Measurements from ENCODE around the gene NAT14. TPM values are rescaled to one million over a fixed set of nuclear protein-coding genes. Genes with fewer than 3 reads are reported as not detected.

Gene NAT14
- total RNA-seq, 2 experiments from 2014 or later = 28.3 to 29.1 TPM

DNA sequence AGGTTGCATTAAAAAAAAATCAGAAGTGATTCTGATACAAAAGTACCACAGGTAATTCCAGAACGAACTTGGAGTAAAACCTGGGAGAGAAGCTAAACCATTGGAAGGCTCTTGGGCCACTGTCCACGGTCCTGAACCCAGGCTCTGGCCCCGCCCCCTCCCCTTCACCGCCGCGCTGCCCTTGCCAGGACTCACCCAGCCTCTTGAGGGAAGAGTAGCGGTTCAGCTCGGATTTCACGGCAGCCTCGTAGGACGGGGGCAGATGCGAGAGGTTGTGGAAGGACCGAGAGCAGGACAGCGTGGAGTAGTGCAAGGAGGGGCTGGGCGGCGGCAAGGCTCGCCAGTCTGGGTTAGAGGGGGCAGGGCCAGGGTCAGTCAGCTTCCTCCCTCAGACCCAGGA is 47.6 kb upstream of the NAT14 start:
- no peak overlapping the region for H3K4me3 ChIP-seq (ENCODE audit: low read depth, low read length, poor library complexity, severe bottlenecking)
- ChIA-PET CTCF (ENCODE audit: unreplicated experiment) (no interaction called here), POLR2A (no interaction called here)
- no peaks in the 10 kb centered on the region for H3K9me3 ChIP-seq (ENCODE audit: low read length)
- no peaks in the 10 kb centered on the region for H3K4me1 ChIP-seq (ENCODE audit: insufficient read depth, low read length, poor library complexity, severe bottlenecking)
- H4K20me1 ChIP-seq (ENCODE audit: insufficient read depth, low read length) = no peaks in the 10 kb centered on the region
- no TSS peak for BruUV-seq (replicated peaks)
- H2AFZ ChIP-seq (ENCODE audit: low read length) = no peak overlapping the region
- TF ChIP-seq EZH2phosphoT487 (IDR thresholded peaks at IDR 0.05; ENCODE audit: borderline replicate concordance, low read depth, low read length) (no peak), CTCF (conservative IDR thresholded peaks at IDR 0.05; ENCODE audit: low read length) (no peak)
- no peaks in the 10 kb centered on the region for H3K9me2 ChIP-seq (ENCODE audit: insufficient read depth, low read length)
- intact Hi-C loops (cut with micrococcal nuclease; ENCODE audit: unreplicated experiment) = no loop called here
- no peak overlapping the region for H3K27ac ChIP-seq (ENCODE audit: low read depth, low read length, poor library complexity, severe bottlenecking)
- no peak for DNase-seq (ENCODE audit: low spot score)
- H3K79me2 ChIP-seq (ENCODE audit: insufficient read depth, low read depth, low read length) = no peaks in the 10 kb centered on the region
- H3K36me3 ChIP-seq (ENCODE audit: insufficient read depth, low read length) = no peaks in the 10 kb centered on the region
- no peak overlapping the region for H3K4me2 ChIP-seq (ENCODE audit: low read length)

GRCh38 chr19:55439052-55439451 is 45.9 kb upstream of the NAT14 start:
- H2AFZ ChIP-seq (ENCODE audit: low read length) = no peak overlapping the region
- no TSS peak for BruUV-seq (replicated peaks)
- no peaks in the 10 kb centered on the region for H3K9me3 ChIP-seq (ENCODE audit: low read length)
- H3K4me3 ChIP-seq (ENCODE audit: low read depth, low read length, poor library complexity, severe bottlenecking) = no peak overlapping the region
- no peak for TF ChIP-seq CTCF (conservative IDR thresholded peaks at IDR 0.05; ENCODE audit: low read length)
- TF ChIP-seq EZH2phosphoT487 (IDR thresholded peaks at IDR 0.05; ENCODE audit: borderline replicate concordance, low read depth, low read length) = no peak
- no peaks in the 10 kb centered on the region for H3K79me2 ChIP-seq (ENCODE audit: insufficient read depth, low read depth, low read length)
- no peak overlapping the region for H3K27ac ChIP-seq (ENCODE audit: low read depth, low read length, poor library complexity, severe bottlenecking)
- no peaks in the 10 kb centered on the region for H3K36me3 ChIP-seq (ENCODE audit: insufficient read depth, low read length)
- H4K20me1 ChIP-seq (ENCODE audit: insufficient read depth, low read length) = no peaks in the 10 kb centered on the region
- intact Hi-C loops (cut with micrococcal nuclease; ENCODE audit: unreplicated experiment) = no loop called here
- CTCF ChIA-PET (ENCODE audit: unreplicated experiment) = no interaction called here
- no peak overlapping the region for H3K4me2 ChIP-seq (ENCODE audit: low read length)
- no peaks in the 10 kb centered on the region for H3K4me1 ChIP-seq (ENCODE audit: insufficient read depth, low read length, poor library complexity, severe bottlenecking)
- H3K9me2 ChIP-seq (ENCODE audit: insufficient read depth, low read length) = no peaks in the 10 kb centered on the region
- no peak for DNase-seq (ENCODE audit: low spot score)
- POLR2A ChIA-PET = no interaction called here

GRCh38 chr19:55440411-55441105 is 44.4 kb upstream of the NAT14 start:
- no peaks in the 10 kb centered on the region for H3K4me1 ChIP-seq (ENCODE audit: insufficient read depth, low read length, poor library complexity, severe bottlenecking)
- no peak overlapping the region for H2AFZ ChIP-seq (ENCODE audit: low read length)
- no peak overlapping the region for H3K4me2 ChIP-seq (ENCODE audit: low read length)
- DNase-seq (ENCODE audit: low spot score) = no peak
- H3K9me3 ChIP-seq (ENCODE audit: low read length) = no peaks in the 10 kb centered on the region
- H3K4me3 ChIP-seq (ENCODE audit: low read depth, low read length, poor library complexity, severe bottlenecking) = no peak overlapping the region
- ChIA-PET POLR2A (no interaction called here), CTCF (ENCODE audit: unreplicated experiment) (no interaction called here)
- no TSS peak for BruUV-seq (replicated peaks)
- no peaks in the 10 kb centered on the region for H3K9me2 ChIP-seq (ENCODE audit: insufficient read depth, low read length)
- no peaks in the 10 kb centered on the region for H3K79me2 ChIP-seq (ENCODE audit: insufficient read depth, low read depth, low read length)
- H3K36me3 ChIP-seq (ENCODE audit: insufficient read depth, low read length) = no peaks in the 10 kb centered on the region
- no peak overlapping the region for H3K27ac ChIP-seq (ENCODE audit: low read depth, low read length, poor library complexity, severe bottlenecking)
- intact Hi-C loops (cut with micrococcal nuclease; ENCODE audit: unreplicated experiment) = no loop called here
- no peak for TF ChIP-seq EZH2phosphoT487 (IDR thresholded peaks at IDR 0.05; ENCODE audit: borderline replicate concordance, low read depth, low read length)
- TF ChIP-seq CTCF (conservative IDR thresholded peaks at IDR 0.05; ENCODE audit: low read length) = no peak
- H4K20me1 ChIP-seq (ENCODE audit: insufficient read depth, low read length) = no peaks in the 10 kb centered on the region

Measured in OCI-LY7 (cell line).